MCF 10A (cell line): ENCODE measurements around the gene ALDH5A1. TPM values are rescaled to one million over a fixed set of nuclear protein-coding genes. Genes with fewer than 3 reads are reported as not detected.

ENCODE experiments used
- BruUV-seq: library from RNA; stranded (reverse); fragments of 400-500 nt; replicated peaks from 2 replicates; lab custom pipeline; 2021; lab: Mats Ljungman, UMichigan
- CTCF ChIA-PET: fragments of 300-600 bp; sonication (Branson Sonifier 250); formaldehyde crosslinking; extraction: SDS; loops from one replicate; lab custom pipeline; 2021; ENCODE audit warnings: antibody characterized with exemption, inconsistent platforms; lab: Yijun Ruan, JAX
- POLR2A ChIA-PET: fragments of 300-600, 350-650 bp; sonication (Branson Sonifier 250); formaldehyde crosslinking; extraction: SDS; loops from one replicate; lab custom pipeline; 2020; ENCODE audit warnings: antibody characterized with exemption, inconsistent platforms; lab: Yijun Ruan, JAX
- DNase-seq: peaks from one replicate; pipeline ENCODE4 v3.0.0-alpha.2; 2018; ENCODE audit not compliant: unreplicated experiment
- H3K27ac Mint-ChIP-seq: one replicate; pipeline ENCODE4 v1.8.0; 2022; ENCODE audit warnings: mild to moderate bottlenecking, low read depth, mixed read lengths; ENCODE audit not compliant: unreplicated experiment
- H3K27me3 Mint-ChIP-seq: one replicate; pipeline ENCODE4 v1.8.0; 2022; ENCODE audit warnings: mixed read lengths; ENCODE audit not compliant: insufficient read depth, unreplicated experiment
- H3K36me3 Mint-ChIP-seq: one replicate; pipeline ENCODE4 v1.8.0; 2022; ENCODE audit warnings: mild to moderate bottlenecking, moderate library complexity, mixed read lengths; ENCODE audit not compliant: insufficient read depth, unreplicated experiment
- H3K4me1 Mint-ChIP-seq: one replicate; pipeline ENCODE4 v1.8.0; 2022; ENCODE audit warnings: mixed read lengths; ENCODE audit not compliant: insufficient read depth, unreplicated experiment
- H3K4me3 Mint-ChIP-seq: one replicate; pipeline ENCODE4 v1.8.0; 2022; ENCODE audit warnings: mild to moderate bottlenecking, moderate library complexity, mixed read lengths; ENCODE audit not compliant: unreplicated experiment
- H3K9me3 Mint-ChIP-seq: one replicate; pipeline ENCODE4 v1.8.0; 2022; ENCODE audit warnings: mixed read lengths; ENCODE audit not compliant: unreplicated experiment
- CTCF ChIP-seq: fragments of 200-600 bp; IDR thresholded peaks from one replicate; pipeline ENCODE4 v1.8.0; 2022; ENCODE audit warnings: antibody characterized with exemption, mild to moderate bottlenecking; ENCODE audit not compliant: unreplicated experiment
- intact Hi-C: fragments of 100-400 bp; cut with micrococcal nuclease; formaldehyde crosslinking; loops from 2 replicates; pipeline ENCODE4 v1.14.1; 2022
- total RNA-seq: library from RNA; stranded (reverse); gene quantifications from 2 replicates; pipeline ENCODE4 v1.2.3, GENCODE V29; 2022

ALDH5A1 gene
- total RNA-seq, 1 experiment from 2014 or later = 1.7 TPM

DNA sequence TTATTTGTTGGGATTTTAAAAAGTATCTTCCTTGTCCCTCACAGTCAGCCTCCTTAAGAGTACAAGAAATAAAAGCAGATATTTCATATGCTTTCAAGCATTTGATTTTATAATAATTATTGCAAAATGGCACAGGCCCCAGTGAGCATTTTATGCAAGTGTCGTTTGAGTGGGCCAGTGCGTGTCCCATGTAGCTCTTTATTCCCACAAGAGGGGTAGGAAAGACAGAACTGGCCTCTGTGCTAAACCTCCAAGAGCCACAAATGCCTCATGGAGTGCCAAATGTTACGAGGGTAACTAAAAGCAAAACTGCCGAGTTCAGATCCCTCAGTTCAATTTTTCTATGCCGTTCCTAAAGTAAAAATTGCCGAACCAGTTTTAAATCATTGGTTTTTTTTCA is 18.1 kb upstream of the ALDH5A1 start:
- Mint-ChIP-seq H3K27me3 (no peaks in the 10 kb centered on the region), H3K36me3 (peaks cover 6% of the 10 kb centered on the region), H3K4me3 (no peak overlapping the region), H3K9me3 (no peaks in the 10 kb centered on the region), H3K4me1 (no peaks in the 10 kb centered on the region), H3K27ac (no peak overlapping the region)
- no peak for DNase-seq
- TF ChIP-seq CTCF = no peak
- POLR2A ChIA-PET = interaction anchor here (0.6 to 0.9 kb wide), 2 partner anchors 16 to 1063 kb away, joined by 3 read pairs; no protein-coding TSS in a partner anchor
- intact Hi-C loops = no loop called here
- CTCF ChIA-PET = no interaction called here
- no TSS peak for BruUV-seq

DNA sequence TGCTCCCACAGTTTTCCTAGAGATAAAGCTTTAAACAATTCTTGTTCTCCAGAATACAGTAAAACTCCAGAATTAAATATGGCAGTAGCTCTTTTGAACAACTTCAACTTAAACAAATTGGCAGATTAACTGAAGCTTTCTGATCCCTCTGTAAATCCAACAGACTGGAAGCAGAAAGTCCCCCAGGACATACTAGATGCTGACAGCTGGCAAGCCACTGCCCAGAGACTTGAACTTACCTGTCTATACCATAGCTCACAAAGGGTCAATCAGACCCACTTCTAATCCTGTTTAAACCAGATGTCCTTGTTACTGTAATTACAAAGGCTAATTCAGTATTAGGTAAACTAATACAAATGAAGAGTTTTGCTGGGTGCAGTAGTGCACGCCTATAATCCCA is 17.7 kb upstream of the ALDH5A1 start:
- H3K9me3 Mint-ChIP-seq = no peaks in the 10 kb centered on the region
- H3K36me3 Mint-ChIP-seq = peaks cover 6% of the 10 kb centered on the region
- no peaks in the 10 kb centered on the region for H3K27me3 Mint-ChIP-seq
- ChIA-PET CTCF (interaction anchor here (1.4 to 1.6 kb wide), 2 partner anchors 51 to 104 kb away, joined by 3 to 4 read pairs; no protein-coding TSS in a partner anchor), POLR2A (interaction anchor here (0.6 to 2.0 kb wide), 2 partner anchors 13 to 1063 kb away, joined by 3 to 7 read pairs; no protein-coding TSS in a partner anchor)
- intact Hi-C loops = no loop called here
- no peak for DNase-seq
- TF ChIP-seq CTCF = no peak
- no peaks in the 10 kb centered on the region for H3K4me1 Mint-ChIP-seq
- no peak overlapping the region for H3K4me3 Mint-ChIP-seq
- BruUV-seq = no TSS peak
- no peak overlapping the region for H3K27ac Mint-ChIP-seq

DNA sequence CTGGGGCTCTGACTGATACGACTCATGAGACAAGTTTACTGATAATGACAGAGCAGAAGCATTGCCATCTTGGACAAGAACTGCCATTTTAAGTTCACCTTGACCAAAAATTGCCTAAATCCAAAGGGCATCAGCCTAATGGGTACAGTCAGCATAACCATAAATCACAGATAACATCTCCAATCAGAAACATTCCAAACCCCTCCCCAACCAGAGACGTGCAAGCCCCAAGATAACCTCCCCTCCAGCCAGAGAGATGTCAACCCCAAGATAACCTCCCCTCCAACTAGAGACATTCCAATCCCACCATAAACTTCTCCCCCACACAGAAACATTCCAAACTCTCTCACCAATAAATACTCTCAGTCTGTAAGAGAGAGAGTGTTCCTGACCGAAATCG is 15.9 kb upstream of the ALDH5A1 start:
- no peak for TF ChIP-seq CTCF
- BruUV-seq = no TSS peak
- H3K4me3 Mint-ChIP-seq = no peak overlapping the region
- ChIA-PET CTCF (interaction anchor here (0.8 to 1.2 kb wide), 3 partner anchors 16 to 119 kb away, joined by 3 to 5 read pairs (median 3); partner anchors contain the start of gene ALDH5A1), POLR2A (interaction anchor here (2.0 kb wide), 1 partner anchor 12 kb away, joined by 7 read pairs; no protein-coding TSS in a partner anchor)
- H3K27ac Mint-ChIP-seq = no peak overlapping the region
- intact Hi-C loops = no loop called here
- H3K4me1 Mint-ChIP-seq = no peaks in the 10 kb centered on the region
- peaks cover 6% of the 10 kb centered on the region for H3K36me3 Mint-ChIP-seq
- no peaks in the 10 kb centered on the region for H3K9me3 Mint-ChIP-seq
- no peaks in the 10 kb centered on the region for H3K27me3 Mint-ChIP-seq
- DNase-seq = no peak

DNA sequence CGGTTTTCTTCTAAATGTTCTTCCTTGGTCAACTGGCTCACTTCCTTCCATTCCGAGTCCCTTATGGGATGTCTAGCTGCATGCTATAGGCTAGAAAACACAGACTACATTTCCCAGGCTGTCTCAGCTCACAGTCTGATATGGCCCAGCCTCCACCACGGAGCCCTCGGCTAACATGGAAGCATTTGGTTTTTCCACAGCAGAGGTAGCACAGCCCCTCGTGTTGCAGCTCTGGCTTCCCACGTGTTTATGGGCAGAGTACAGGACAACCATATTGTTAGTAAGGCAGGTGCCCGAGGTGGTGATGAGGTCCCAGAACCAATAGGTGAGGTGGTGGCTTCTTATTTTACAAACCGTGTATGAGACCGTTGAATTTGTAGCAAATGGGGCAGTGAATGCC is 14.1 kb upstream of the ALDH5A1 start:
- no peaks in the 10 kb centered on the region for H3K4me1 Mint-ChIP-seq
- H3K4me3 Mint-ChIP-seq = no peak overlapping the region
- peaks cover 6% of the 10 kb centered on the region for H3K36me3 Mint-ChIP-seq
- POLR2A ChIA-PET = interaction anchor here (1.3 kb wide), 1 partner anchor 18 kb away, joined by 4 read pairs; no protein-coding TSS in a partner anchor
- H3K9me3 Mint-ChIP-seq = no peaks in the 10 kb centered on the region
- intact Hi-C loops = no loop called here
- no peak overlapping the region for H3K27ac Mint-ChIP-seq
- BruUV-seq = no TSS peak
- DNase-seq = no peak
- H3K27me3 Mint-ChIP-seq = no peaks in the 10 kb centered on the region
- no peak for TF ChIP-seq CTCF
- CTCF ChIA-PET = interaction anchor here (0.6 to 2.8 kb wide), 3 partner anchors 14 to 167 kb away, joined by 3 to 10 read pairs (median 3); partner anchors contain the start of gene ALDH5A1
